Stimulated activated CD4-positive, alpha-beta T cell treated with anti-CD3 and anti-CD28 coated beads, Interleukin-1b, Interleukin-23, amount 100 ng/mL, for 1 hour (primary cell): ENCODE measurements around the gene CCDC127.

Experiments used
- DNase-seq, 2 donors: peaks; one replicate each; pipeline ENCODE4 v3.0.0-alpha.2; 2020; ENCODE audit warnings: low read depth in 2 of 2

The CCDC127 gene

DNA sequence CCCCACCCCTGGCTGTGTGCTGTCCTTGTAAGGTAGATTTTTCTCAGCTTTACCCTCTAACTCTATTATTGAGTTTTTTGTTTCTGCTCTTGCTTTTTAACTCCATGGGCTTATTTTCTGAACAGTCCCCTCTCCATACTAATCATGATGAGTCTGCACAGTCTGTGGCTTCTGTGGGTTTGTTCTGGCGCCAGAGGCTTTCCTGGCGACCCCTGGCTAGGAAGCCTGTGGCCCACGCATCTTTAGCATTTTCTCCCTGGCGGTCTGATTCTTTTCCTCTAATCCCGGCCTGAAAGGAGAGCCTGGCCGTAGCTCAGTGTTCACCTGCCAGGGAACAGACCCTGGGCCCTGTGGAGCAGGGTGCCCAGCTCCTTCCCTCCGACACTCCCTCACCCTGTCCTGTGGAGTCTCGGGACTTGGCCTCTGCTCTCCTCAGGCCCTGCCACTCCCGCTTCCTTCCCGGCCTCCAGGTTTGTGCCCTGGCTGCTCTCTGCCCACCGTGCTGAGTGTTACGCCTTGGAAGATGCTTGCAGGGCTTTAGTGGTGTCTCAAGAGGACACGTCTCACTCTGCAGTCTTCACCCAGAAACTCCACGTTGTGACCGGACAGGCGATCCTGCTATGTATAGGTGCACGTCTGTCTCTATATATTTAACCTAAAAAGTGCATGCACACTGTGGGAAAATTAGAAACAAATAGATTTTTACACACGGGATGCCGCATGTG is 58.3 kb downstream of the CCDC127 start:
- no peak for DNase-seq

DNA sequence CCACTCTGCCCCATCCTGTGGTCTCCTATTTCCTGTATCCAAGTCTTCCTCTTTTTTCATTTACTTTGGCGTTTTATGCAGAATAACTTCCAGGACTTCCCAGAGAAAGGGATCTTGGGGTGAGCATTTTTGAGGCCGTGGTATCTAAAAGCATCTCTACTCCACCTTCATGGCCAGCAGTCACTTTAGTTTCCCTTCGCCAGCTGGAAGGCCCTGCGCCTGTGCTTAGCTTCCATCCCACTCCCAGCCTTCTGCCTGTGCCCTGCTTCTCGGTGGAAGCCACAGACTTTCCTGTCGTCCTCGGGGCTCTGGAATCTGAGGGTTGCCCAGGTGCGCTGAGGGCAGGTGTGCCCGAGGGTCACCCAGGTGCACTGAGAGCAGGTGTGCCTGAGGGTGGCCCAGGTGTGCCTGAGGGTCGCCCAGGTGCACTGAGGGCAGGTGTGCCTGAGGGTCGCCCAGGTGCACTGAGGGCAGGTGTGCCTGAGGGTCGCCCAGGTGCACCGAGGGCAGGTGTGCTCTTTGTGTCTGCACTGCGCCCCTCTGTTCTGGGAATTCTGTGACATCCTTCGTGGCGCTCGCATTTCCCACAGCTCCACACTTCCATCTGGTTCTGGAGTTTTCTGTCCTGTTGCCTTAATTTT is 59.0 kb downstream of the CCDC127 start:
- no peak for DNase-seq

- no peak for DNase-seq
Observed at GRCh38 chr5:157801-158200, 60.2 kb downstream of the CCDC127 start.

DNA sequence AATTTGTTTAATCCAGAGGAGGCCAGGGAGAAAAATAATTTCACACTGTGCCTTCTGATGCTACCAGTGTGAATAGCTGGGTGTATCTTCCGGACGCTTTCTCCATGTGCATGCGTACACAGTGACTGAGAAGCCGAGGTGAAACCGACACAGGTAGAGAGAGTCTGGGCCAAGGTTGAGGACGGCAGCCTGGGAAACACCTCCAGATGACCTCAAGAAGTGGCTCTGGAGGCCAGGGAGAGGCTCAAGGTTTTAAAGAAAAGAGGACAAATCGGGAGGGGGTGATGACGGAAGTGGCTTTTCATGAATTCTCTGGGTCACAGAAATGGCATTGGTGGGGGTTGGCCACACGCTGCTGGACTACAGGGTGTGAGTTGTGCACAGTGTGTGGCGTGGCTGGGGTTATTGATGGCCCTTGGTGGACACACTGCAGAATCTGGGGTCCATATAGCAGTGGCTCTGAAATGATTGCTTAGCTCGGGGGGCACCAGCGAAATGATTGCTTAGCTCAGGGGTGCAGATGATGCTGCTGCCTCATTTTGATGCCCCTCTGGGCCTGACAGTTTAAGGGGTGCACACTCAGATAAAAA is 60.7 kb downstream of the CCDC127 start:
- DNase-seq = no peak

DNA sequence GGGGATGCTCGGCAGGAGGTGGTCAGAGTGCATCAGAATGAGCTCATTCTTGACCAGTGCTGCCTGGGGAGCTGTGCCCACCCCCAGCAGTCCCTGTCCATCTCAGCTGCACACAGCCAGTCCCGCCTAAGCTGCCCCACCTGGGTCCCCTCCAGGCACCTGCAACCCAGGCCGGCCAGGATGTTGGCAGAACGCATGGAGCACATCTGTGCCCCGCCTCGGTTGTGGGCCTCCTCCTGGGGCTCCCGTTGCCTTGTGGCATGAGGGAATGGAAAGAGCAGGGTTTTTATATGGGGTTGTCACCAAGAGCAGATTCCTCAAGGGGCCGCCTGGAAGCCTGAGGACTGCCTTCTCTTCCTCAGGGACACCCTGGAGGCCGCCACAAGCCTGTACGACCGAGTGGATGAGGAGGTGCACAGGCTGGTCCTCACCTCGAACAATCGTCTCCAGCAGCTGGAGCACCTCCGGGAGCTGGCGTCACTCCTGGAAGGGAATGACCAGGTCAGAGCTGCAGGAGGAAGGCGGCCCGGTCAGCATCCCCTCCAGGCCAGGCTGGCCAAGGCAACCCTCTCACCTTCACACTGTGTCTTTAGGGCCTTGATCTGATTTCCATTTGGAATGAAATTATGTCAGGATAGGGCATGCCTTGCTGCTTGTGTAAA is 61.4 kb downstream of the CCDC127 start:
- no peak for DNase-seq

- no peak for DNase-seq
Observed at GRCh38 chr5:155651-156410, 62.1 kb downstream of the CCDC127 start.

- DNase-seq = no peak
Observed at GRCh38 chr5:154826-155225, 63.1 kb downstream of the CCDC127 start.

DNA sequence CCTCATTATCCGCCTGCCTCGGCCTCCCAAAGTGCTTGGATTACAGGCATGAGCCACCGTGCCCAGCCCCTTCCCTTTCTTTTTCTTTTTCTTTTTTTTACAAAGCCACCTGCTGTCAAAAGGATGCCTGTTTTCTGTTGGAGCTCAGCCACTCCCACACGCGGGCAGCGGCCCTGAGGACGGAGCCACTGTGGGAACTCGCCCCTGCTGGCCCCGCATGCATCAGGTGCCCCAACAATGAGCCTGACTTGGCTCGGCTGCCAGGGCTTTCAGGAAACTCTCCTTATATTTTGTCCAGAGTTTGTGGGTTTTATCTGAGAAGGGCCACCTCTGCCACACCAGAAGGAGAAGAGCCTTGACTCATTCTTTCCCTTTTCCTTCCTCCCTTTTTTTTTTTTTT is 63.7 kb downstream of the CCDC127 start:
- no peak for DNase-seq

DNA sequence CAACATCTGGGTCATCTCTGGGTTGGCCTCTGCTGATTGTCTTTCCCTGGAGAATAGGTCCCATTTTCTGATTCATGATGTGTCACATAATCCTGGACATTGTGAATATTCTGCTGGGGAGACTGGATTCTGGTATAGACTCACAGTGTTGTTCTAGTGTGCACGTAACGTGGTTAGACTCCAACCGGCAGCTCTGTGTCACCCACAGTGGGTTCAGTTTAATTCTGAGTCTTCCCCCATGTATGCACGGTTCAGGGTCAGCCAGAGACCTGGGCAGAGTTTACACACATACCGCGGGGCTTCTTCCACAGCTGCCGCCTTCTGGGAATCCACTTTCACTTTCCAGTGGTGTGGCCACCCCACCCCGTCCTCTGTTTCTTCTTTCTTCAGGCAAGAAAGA is 64.7 kb downstream of the CCDC127 start:
- DNase-seq = no peak

DNA sequence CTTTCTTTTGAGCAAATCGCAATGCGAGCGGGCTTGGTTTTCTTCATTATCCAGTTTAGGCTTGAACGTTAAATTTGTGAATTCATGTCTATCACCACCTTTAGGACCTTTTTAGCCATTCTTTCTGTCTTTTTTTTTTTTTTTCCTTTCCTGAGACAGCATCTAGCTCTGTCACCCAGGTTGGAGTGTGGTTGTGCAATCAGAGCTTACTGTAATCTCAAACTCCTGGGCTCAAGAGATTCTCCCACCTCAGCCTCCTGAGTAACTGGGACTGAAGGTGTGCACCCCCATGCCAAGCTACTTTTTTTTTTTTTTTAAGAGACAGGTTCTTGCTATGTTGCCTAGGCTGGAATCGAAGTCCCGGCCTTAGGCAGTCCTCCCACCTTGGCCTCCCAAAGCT is 65.9 kb downstream of the CCDC127 start:
- DNase-seq = no peak

GRCh38 chr5:150746-151145 is 67.2 kb downstream of the CCDC127 start:
- no peak for DNase-seq

DNA sequence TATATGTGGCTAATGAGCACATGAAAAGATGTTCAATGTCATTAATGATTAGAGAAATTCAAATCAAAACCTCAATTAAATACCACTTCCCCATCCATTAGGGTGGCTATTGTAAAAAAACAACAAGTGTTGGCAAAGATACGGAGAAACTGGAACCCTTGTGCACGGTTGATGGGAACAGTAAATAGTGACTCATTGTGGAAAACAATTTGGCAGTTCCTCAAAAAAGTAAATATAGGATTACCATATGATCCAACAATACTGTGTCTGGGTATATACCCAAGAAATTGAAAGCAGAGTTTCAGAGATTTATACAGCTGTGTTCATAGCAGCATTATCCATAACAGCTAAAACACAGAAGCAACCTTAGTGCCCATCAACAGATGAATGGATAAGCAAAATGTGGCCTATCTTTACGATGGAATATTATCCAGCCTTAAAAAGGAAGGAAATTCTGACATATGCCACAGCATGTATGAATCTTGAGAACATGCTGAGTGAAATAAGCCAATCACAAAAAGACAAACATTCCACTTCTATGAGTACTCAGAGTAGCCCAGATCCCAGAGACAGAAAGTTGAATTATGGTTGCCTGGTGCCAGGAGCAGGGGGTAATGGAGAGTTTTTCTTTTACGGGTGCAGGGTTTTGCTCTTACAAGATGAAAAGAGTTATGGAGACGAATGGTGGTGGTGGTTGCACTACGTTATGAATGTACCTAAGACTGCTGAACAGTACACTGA is 68.0 kb downstream of the CCDC127 start:
- DNase-seq = no peak

DNA sequence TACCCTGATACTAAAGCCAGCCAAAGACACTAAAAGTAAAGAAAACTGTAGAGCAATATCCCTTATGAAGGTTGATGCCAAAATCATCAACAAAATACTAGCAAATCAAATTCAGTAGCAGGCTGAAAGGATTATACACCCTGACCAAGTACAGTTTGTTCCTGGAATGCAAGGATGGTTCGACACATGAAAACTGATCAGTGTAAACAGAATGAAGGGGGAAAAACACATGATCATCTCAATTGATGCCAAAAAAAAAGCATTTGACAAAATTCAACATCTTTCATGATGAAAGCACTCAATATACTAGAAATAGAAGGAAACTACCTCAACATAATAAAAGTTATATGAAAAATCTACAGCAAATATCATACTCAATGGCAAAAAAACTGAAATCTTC is 70.2 kb downstream of the CCDC127 start:
- no peak for DNase-seq
